Tracheal epithelial cell (primary cell): ENCODE data around the gene MAN2B1. TPM values are rescaled to one million over a fixed set of nuclear protein-coding genes. Genes with fewer than 3 reads are reported as not detected.

ENCODE experiments used
- total RNA-seq: library from RNA; depleted of rRNA; stranded (reverse); fragments of >200 nt; gene quantifications from 2 replicates; pipeline ENCODE4 v1.2.1, GENCODE V29; 2014

The MAN2B1 gene
- total RNA-seq: 42.8 and 58.8 TPM in 2 replicates

DNA sequence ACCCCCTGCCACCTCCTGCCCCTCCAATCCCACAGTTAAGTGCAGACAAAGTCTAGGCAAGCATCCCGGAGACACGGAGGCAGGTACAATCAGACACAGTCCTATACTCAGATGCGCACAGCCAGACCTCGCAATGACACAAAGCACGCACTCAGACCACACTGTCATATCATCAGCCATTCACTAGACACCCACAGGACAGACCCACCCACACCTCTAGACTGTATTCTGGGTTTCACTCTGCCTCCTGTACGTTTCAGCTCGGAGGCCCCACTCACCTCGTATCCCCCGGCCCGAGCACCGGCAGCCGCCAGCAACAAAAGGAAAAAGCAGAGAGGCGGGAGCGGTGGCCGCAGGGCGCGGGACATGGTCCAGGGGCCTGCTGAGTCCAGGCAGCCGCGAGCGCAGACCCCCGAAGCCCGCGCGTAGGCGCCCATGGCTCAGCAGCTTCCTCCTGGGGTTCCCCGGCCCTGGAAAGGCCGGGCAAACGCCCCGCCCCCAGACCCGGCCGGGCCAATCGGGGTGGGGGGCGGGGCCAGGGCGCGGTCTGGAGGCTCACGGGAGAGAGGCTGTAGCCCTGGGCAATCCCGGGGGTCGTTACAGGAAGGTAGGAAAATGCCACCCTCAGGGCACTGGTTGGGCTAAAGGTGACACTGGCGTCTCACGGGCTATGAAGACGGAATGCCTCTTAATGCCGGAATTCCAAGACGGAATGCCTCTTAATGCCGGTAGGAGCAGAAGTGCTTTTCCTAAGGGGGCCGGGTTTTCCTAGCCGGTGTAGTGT, at the start of gene MAN2B1, which contains the start of gene WDR83:
Gene MAN2B1, minus strand, starts transcription at position 478 of the 784 bp plus-strand sequence. Its CDS starts 41 bp downstream, at position 437.
Gene WDR83, plus strand, starts transcription at position 543 of the 784 bp plus-strand sequence. CDS start 2,984 bp downstream, outside the sequence.

GRCh38 chr19:12696366-12697335, 30.1 kb upstream of the MAN2B1 start, which contains the start of gene FBXW9:
Gene FBXW9, minus strand, starts transcription at chr19:12696631. Its CDS starts 50 bp downstream, at chr19:12696581.

GRCh38 chr19:12687496-12688196, 21.1 kb upstream of the MAN2B1 start, which contains the start of gene GNG14:
Gene GNG14, plus strand, starts transcription at chr19:12687998. Its CDS starts 51 bp downstream, at chr19:12688049.

GRCh38 chr19:12681074-12681987, 14.8 kb upstream of the MAN2B1 start, which contains the start of gene DHPS:
Gene DHPS, minus strand, starts transcription at chr19:12681880. Its CDS starts 114 bp downstream, at chr19:12681766.

DNA sequence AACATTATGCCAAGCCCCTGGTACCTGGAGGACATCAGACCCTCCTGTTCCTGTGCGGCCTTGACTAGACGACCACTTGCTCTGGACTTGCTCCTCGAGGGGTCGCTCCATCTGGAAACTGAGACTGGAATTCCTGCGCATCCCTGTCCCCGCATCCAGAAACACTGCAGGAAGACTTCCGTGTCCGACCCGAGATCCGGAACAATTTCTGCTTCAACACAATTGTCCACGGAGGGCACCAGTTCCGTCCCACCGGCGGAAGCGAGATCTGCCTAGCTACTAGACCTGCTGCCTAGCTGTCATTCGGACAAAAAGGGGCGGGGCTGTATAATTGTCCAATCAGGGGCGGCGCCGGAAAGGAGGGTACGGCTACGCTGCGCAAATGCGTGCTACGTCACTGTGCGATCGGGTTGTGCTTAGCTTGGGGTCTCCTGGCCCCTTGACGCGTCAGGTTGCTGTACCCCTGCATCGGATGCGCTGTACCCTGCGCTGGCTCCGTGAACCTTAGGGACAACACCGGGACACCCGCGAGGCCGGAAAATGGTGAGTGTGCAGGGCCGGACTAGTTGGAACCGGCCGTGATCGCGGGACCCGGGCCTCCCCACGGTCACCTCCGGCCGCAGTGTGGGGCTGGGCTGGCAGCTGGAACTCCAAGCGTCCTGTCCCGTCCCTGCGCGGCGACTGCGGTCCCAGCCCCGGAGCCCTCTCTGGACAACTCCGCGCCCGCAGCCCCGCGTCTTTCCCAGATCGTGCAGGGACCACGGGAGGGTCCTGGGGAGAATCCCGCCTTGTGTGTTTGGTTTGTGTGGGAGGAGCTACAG, 55.8 kb downstream of the MAN2B1 start, which contains the start of the genes ZNF490 and ZNF791:
Gene ZNF490, minus strand, starts transcription at position 274 of the 821 bp plus-strand sequence. Its CDS starts 133 bp downstream, at position 141.
Gene ZNF791, plus strand, starts transcription at position 381 of the 821 bp plus-strand sequence. Its CDS starts 160 bp downstream, at position 541.

Other genes starting within 250 kb of the MAN2B1 start
- 2.4 and 3.0 TPM in 2 replicates for gene ZNF443, start 225.7 kb downstream of the MAN2B1 start, total RNA-seq
- 0.64 and 0.96 TPM in 2 replicates for gene ZNF709, start 181.9 kb downstream of the MAN2B1 start, total RNA-seq
- gene ZNF564, start 115.3 kb downstream of the MAN2B1 start, total RNA-seq: 4.3 and 5.1 TPM in 2 replicates
- 7.0 and 7.7 TPM in 2 replicates for gene ZNF490, start 55.9 kb downstream of the MAN2B1 start, total RNA-seq
- gene ZNF791, start 55.8 kb downstream of the MAN2B1 start, total RNA-seq: 7.2 and 13.6 TPM in 2 replicates
- gene WDR83, start 65 bp upstream of the MAN2B1 start, total RNA-seq: 6.3 and 11.7 TPM in 2 replicates
- gene DHPS, start 15.1 kb upstream of the MAN2B1 start, total RNA-seq: 63.4 and 72.7 TPM in 2 replicates
- gene GNG14, start 21.3 kb upstream of the MAN2B1 start, total RNA-seq: not detected in 2 replicates
- 8.2 and 8.7 TPM in 2 replicates for gene FBXW9, start 29.9 kb upstream of the MAN2B1 start, total RNA-seq
- gene TNPO2, start 57.2 kb upstream of the MAN2B1 start, total RNA-seq: 28.4 and 29.4 TPM in 2 replicates
- 110 and 143 TPM in 2 replicates for gene TRIR, start 67.9 kb upstream of the MAN2B1 start, total RNA-seq
- gene GET3, start 70.8 kb upstream of the MAN2B1 start, total RNA-seq: 72.9 and 77.6 TPM in 2 replicates
- gene BEST2, start 85.0 kb upstream of the MAN2B1 start, total RNA-seq: not detected in 2 replicates
- 40.9 and 52.3 TPM in 2 replicates for gene HOOK2, start 108.8 kb upstream of the MAN2B1 start, total RNA-seq
- gene JUNB, start 124.7 kb upstream of the MAN2B1 start, total RNA-seq: 221 and 311 TPM in 2 replicates
- gene PRDX2, start 135.1 kb upstream of the MAN2B1 start, total RNA-seq: 178 and 246 TPM in 2 replicates
- gene THSD8, start 135.3 kb upstream of the MAN2B1 start, total RNA-seq: not detected in 2 replicates
- gene RNASEH2A, start 139.8 kb upstream of the MAN2B1 start, total RNA-seq: 9.2 and 14.7 TPM in 2 replicates
- gene RTBDN, start 167.8 kb upstream of the MAN2B1 start, total RNA-seq: not detected in 2 replicates
- 0.43 and 1.4 TPM in 2 replicates for gene MAST1, start 171.8 kb upstream of the MAN2B1 start, total RNA-seq
- gene DNASE2, start 214.7 kb upstream of the MAN2B1 start, total RNA-seq: 25.8 and 48.2 TPM in 2 replicates
- 0.24 TPM in 1 of 2 replicates, not detected in the other for gene KLF1, start 220.5 kb upstream of the MAN2B1 start, total RNA-seq
- 21.5 and 28.9 TPM in 2 replicates for gene GCDH, start 224.4 kb upstream of the MAN2B1 start, total RNA-seq